SK-N-SH (cell line): ENCODE results near the gene GOLPH3L. TPM values are rescaled to one million over a fixed set of nuclear protein-coding genes. Genes with fewer than 3 reads are reported as not detected.
"Not testable (repeated sequence)": the region's sequence is repeated elsewhere in the genome, so short reads cannot be mapped to it uniquely, and the experiment has no call there.

Source experiments
- CTCF ChIA-PET: fragments of 300-600, 350-600 bp; formaldehyde crosslinking; extraction: SDS; loops from one replicate; lab custom pipeline; 2021; lab: Yijun Ruan, JAX
- POLR2A ChIA-PET: fragments of 350-600 bp; sonication (Branson Sonifier 250); formaldehyde crosslinking; extraction: SDS; loops from one replicate; lab custom pipeline; 2020; ENCODE audit warnings: antibody characterized with exemption, inconsistent platforms; lab: Yijun Ruan, JAX
- DNase-seq: peaks from one replicate; pipeline ENCODE4 v3.0.0; 2012
- H2AFZ ChIP-seq: fragments of 200-600 bp; sonication (generic); 2 replicates; pipeline ENCODE4 v1.8.1; 2016; ENCODE audit warnings: antibody characterized with exemption, mild to moderate bottlenecking, low read depth
- H3F3A ChIP-seq: fragments of 200-600 bp; sonication (generic); replicated peaks from 2 replicates; pipeline ENCODE3; 2016; ENCODE audit warnings: antibody characterized with exemption, mild to moderate bottlenecking; ENCODE audit not compliant: insufficient read depth
- H3K27ac ChIP-seq, 2 experiments: fragments of 200-500 bp in 1 of 2; fragments of 200-600 bp in 1 of 2; sonication (Bioruptor generic) in 1 of 2; sonication (generic), shearing (Covaris generic) in 1 of 2; 2 replicates each; pipeline versions ENCODE4 v1.5.1 to v1.6.1; 2014 to 2016; ENCODE audit warnings: low read depth in 2 of 2, inconsistent platforms in 1 of 2, low read length in 1 of 2, mild to moderate bottlenecking in 1 of 2, mixed read lengths in 1 of 2
- H3K27me3 ChIP-seq: fragments of 200-600 bp; sonication (generic), shearing (Covaris generic); 2 replicates; pipeline ENCODE4 v1.6.1; 2016; ENCODE audit warnings: mixed run types; ENCODE audit not compliant: insufficient read depth
- H3K36me3 ChIP-seq, 2 experiments: fragments of 200-500 bp in 1 of 2; fragments of 200-600 bp in 1 of 2; sonication (Bioruptor generic) in 1 of 2; sonication (generic) in 1 of 2; replicated peaks in 1 of 2; 2 replicates each; pipeline versions ENCODE3 to v1.5.1; 2014 to 2016; ENCODE audit warnings: low read length in 1 of 2, mild to moderate bottlenecking in 1 of 2; ENCODE audit not compliant: insufficient read depth in 2 of 2, control insufficient read depth in 1 of 2
- H3K4me1 ChIP-seq, 2 experiments: fragments of 200-500 bp in 1 of 2; fragments of 200-600 bp in 1 of 2; sonication (Bioruptor generic) in 1 of 2; sonication (generic), shearing (Covaris generic) in 1 of 2; 2 replicates each; pipeline versions ENCODE4 v1.5.1 to v1.6.1; 2014 to 2016; ENCODE audit warnings: low read depth in 1 of 2, low read length in 1 of 2, mixed run types in 1 of 2; ENCODE audit not compliant: insufficient read depth in 2 of 2, control insufficient read depth in 1 of 2
- H3K4me2 ChIP-seq: fragments of 200-600 bp; sonication (generic), shearing (Covaris generic); 2 replicates; pipeline ENCODE4 v1.6.1; 2017; ENCODE audit warnings: mixed run types
- H3K4me3 ChIP-seq, 2 experiments: fragments of 200-500 bp in 1 of 2; fragments of 200-600 bp in 1 of 2; sonication (Bioruptor generic) in 1 of 2; sonication (generic), shearing (Covaris generic) in 1 of 2; 2 replicates each; pipeline versions ENCODE4 v1.5.1 to v1.8.1; 2014 to 2016; ENCODE audit warnings: low read depth in 2 of 2, inconsistent platforms in 1 of 2, low read length in 1 of 2, mild to moderate bottlenecking in 1 of 2, mixed read lengths in 1 of 2, moderate library complexity in 1 of 2
- H3K79me2 ChIP-seq: fragments of 200-600 bp; sonication (generic); 2 replicates; pipeline ENCODE4 v1.8.1; 2017; ENCODE audit warnings: mild to moderate bottlenecking; ENCODE audit not compliant: insufficient read depth
- H3K9ac ChIP-seq: fragments of 200-600 bp; sonication (generic); 2 replicates; pipeline ENCODE4 v1.6.1; 2017; ENCODE audit warnings: mixed run types
- H3K9me2 ChIP-seq: fragments of 200-600 bp; sonication (generic); 2 replicates; pipeline ENCODE4 v1.6.1; 2017; ENCODE audit warnings: mixed run types
- H3K9me3 ChIP-seq: fragments of 200-600 bp; sonication (generic); 2 replicates; pipeline ENCODE4 v1.6.1; 2017; ENCODE audit warnings: mixed run types, mild to moderate bottlenecking, moderate library complexity
- H4K20me1 ChIP-seq: fragments of 200-600 bp; sonication (generic); 2 replicates; pipeline ENCODE4 v1.6.1; 2017; ENCODE audit warnings: mild to moderate bottlenecking, mixed run types; ENCODE audit not compliant: insufficient read depth
- EP300 ChIP-seq, 2 experiments: IDR thresholded peaks; 2 replicates each; pipeline versions ENCODE4 v1.4.0 to v1.6.1; 2012; ENCODE audit warnings: borderline replicate concordance in 1 of 2, low read depth in 1 of 2, low read length in 1 of 2
- GATA2 ChIP-seq: sonication (generic); formaldehyde crosslinking; IDR thresholded peaks from 2 replicates; pipeline ENCODE4 v1.5.0; 2020; ENCODE audit warnings: mild to moderate bottlenecking, missing genetic modification reagents
- NFIC ChIP-seq: IDR thresholded peaks from 2 replicates; pipeline ENCODE4 v1.4.0; 2012; ENCODE audit warnings: borderline replicate concordance
- RAD21 ChIP-seq: IDR thresholded peaks from 2 replicates; pipeline ENCODE4 v1.6.1; 2012; ENCODE audit warnings: mild to moderate bottlenecking, low read length
- TCF12 ChIP-seq: IDR thresholded peaks from 2 replicates; pipeline ENCODE4 v1.4.0; 2012
- WGBS: methylation state at CpG from one replicate; pipeline ENCODE4 v1.1.6; 2017; ENCODE audit warnings: low lambda C conversion rate; 5-methylcytosine and 5-hydroxymethylcytosine counted together
- polyA plus RNA-seq, 3 experiments: library from polyadenylated mRNA; depleted of rRNA; stranded (reverse); fragments of >200 nt; gene quantifications; 2 replicates each; pipeline ENCODE4 v1.2.3, GENCODE V29; 2012

The GOLPH3L gene
- polyA plus RNA-seq, 1 of the 3 experiments (the other 2 are of a cell fraction), result 7.8 TPM

GRCh38 chr1:150649441-150650075 is 47.4 kb downstream of the GOLPH3L start:
- CTCF ChIA-PET, result interaction anchor here (0.9 to 1.3 kb wide), 2 partner anchors 16 to 28 kb away, joined by 4 to 5 read pairs; no protein-coding TSS in a partner anchor
- Histone ChIP-seq H3K79me2 (no peaks in the 10 kb centered on the region), H3K27ac (no peak overlapping the region), H3K9ac (no peak overlapping the region), H3F3A (no peaks in the 10 kb centered on the region), H3K9me2 (no peaks in the 10 kb centered on the region; the same call in 1 of the 2 replicates), H2AFZ (no peak overlapping the region), H3K4me2 (no peak overlapping the region), H3K36me3 (peaks cover 20 to 26% of the 10 kb centered on the region in 2 experiments), H3K4me3 (no peak overlapping the region), H3K9me3 (no peaks in the 10 kb centered on the region), H4K20me1 (no peaks in the 10 kb centered on the region), H3K27me3 (no peaks in the 10 kb centered on the region), H3K4me1 (peaks cover 0 to 6% of the 10 kb centered on the region in 2 experiments; a peak in 2 of 4 replicates)
- no peak for TF ChIP-seq GATA2 (CRISPR knock-in tag)
- TF ChIP-seq EP300 (IDR thresholded peaks at IDR 0.05; ENCODE audit: borderline replicate concordance in 1 of 2, low read depth in 1 of 2, low read length in 1 of 2), result no peak
- 94% methylated on average over 5 of the region's 5 CpGs for whole genome bisulfite sequencing
- DNase-seq, result no peak
- POLR2A ChIA-PET, result interaction anchor here (1.1 kb wide), 1 partner anchor 20 kb away, joined by 4 read pairs; the partner anchor contains the start of gene ENSA

GRCh38 chr1:150642296-150642695 is 54.7 kb downstream of the GOLPH3L start:
- POLR2A ChIA-PET, result no interaction called here
- no peak overlapping the region for H3K4me3 ChIP-seq
- no peaks in the 10 kb centered on the region for H3K9me2 ChIP-seq
- no peaks in the 10 kb centered on the region for H3K9me3 ChIP-seq
- CTCF ChIA-PET, result no interaction called here
- no peak overlapping the region for H3K4me2 ChIP-seq
- H2AFZ ChIP-seq, result no peak overlapping the region
- no peak overlapping the region for H3K27ac ChIP-seq
- WGBS, result 94% methylated on average over 4 of the region's 4 CpGs
- peaks cover 0 to 3% of the 10 kb centered on the region in 2 experiments; a peak in 2 of 4 replicates for H3K4me1 ChIP-seq
- no peaks in the 10 kb centered on the region for H3K79me2 ChIP-seq
- no peak overlapping the region for H3K9ac ChIP-seq
- no peaks in the 10 kb centered on the region for H4K20me1 ChIP-seq
- peaks cover 3% of the 10 kb centered on the region for H3F3A ChIP-seq
- H3K27me3 ChIP-seq, result no peaks in the 10 kb centered on the region
- H3K36me3 ChIP-seq, result peaks cover 8 to 10% of the 10 kb centered on the region in 2 experiments
- DNase-seq, result no peak
- TF ChIP-seq NFIC (no peak), RAD21 (no peak), TCF12 (no peak)

DNA sequence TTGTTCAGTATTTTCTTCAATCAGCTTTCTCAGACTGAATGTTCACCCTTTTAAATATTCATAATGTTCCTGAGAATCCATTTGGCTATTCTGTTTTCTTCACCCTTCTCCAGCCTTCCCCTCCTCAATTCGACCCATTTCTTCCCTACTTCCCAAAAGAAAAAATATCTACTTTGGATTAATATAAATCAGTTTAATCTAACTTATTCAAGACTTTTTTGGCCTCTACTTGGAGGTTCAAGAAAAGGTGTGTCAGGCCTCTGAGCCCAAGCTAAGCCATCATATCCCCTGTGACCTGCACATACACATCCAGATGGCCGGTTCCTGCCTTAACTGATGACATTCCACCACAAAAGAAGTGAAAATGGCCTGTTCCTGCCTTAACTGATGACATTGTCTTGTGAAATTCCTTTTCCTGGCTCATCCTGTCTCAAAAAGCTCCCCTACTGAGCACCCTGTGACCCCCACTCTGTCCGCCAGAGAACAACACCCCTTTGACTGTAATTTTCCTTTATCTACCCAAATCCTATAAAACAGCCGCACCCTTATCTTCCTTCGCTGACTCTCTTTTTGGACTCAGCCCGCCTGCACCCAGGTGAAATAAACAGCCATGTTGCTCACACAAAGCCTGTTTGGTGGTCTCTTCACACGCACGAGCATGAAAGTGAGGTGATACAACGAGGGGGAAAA is 55.7 kb downstream of the GOLPH3L start:
- H3K27me3 ChIP-seq, H2AFZ ChIP-seq, H3K36me3 ChIP-seq, CTCF ChIA-PET, H3F3A ChIP-seq, H3K27ac ChIP-seq, H3K4me3 ChIP-seq, POLR2A ChIA-PET, H3K9me2 ChIP-seq, H3K9ac ChIP-seq, DNase-seq, H3K79me2 ChIP-seq, H3K4me1 ChIP-seq, H3K4me2 ChIP-seq, H4K20me1 ChIP-seq, H3K9me3 ChIP-seq: not testable (repeated sequence)
- 90% methylated on average over 9 of the region's 9 CpGs for WGBS

- H4K20me1 ChIP-seq, H3K4me2 ChIP-seq, H3K36me3 ChIP-seq, H3K9me3 ChIP-seq, H3K79me2 ChIP-seq, H2AFZ ChIP-seq, H3F3A ChIP-seq, H3K4me1 ChIP-seq, POLR2A ChIA-PET, H3K4me3 ChIP-seq, H3K27me3 ChIP-seq, H3K27ac ChIP-seq, H3K9me2 ChIP-seq, DNase-seq, H3K9ac ChIP-seq: not testable (repeated sequence)
- CTCF ChIA-PET, result interaction anchor here (1.4 kb wide), 1 partner anchor 8 kb away, joined by 4 read pairs; no protein-coding TSS in a partner anchor
- 98% methylated on average over 6 of the region's 6 CpGs for WGBS
Observed at GRCh38 chr1:150638430-150638829, 58.5 kb downstream of the GOLPH3L start.

DNA sequence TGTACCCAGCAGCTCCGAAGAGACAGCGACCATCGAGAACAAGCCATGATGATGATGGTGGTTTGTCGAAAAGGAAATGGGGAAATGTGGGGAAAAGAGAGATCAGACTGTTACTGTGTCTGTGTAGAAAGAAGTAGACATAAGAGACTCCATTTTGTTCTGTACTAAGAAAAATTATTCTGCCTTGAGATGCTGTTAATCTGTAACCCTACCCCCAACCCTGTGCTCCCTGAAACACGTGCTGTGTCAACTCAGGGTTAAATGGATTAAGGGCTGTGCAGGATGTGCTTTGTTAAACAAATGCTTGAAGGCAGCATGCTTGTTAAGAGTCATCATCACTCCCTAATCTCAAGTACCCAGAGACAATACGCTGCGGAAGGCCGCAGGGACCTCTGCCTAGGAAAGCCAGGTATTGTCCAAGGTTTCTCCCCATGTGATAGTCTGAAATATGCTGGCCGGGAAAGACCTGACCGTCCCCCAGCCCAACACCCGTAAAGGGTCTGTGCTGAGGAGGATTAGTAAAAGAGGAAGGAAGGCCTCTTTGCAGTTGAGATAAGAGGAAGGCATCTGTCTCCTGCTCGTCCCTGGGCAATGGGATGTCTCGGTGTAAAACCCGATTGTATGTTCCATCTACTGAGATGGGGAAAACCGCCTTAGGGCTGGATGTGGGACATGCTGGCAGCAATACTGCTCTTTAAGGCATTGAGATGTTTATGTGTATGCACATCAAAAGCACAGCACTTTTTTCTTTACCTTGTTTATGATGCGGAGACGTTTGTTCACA is 61.9 kb downstream of the GOLPH3L start:
- H3K4me3 ChIP-seq, POLR2A ChIA-PET, H3K79me2 ChIP-seq, DNase-seq, H3K9me2 ChIP-seq, H3K36me3 ChIP-seq, H2AFZ ChIP-seq, H3K27ac ChIP-seq, H3K9ac ChIP-seq, H3K4me2 ChIP-seq, H4K20me1 ChIP-seq, H3K9me3 ChIP-seq, H3K4me1 ChIP-seq, H3K27me3 ChIP-seq: not testable (repeated sequence)
- CTCF ChIA-PET, result interaction anchor here (1.0 kb wide), 1 partner anchor 11 kb away, joined by 3 read pairs; no protein-coding TSS in a partner anchor
- 92% methylated on average over 16 of the region's 17 CpGs for WGBS
- H3F3A ChIP-seq, result peaks cover 14% of the 10 kb centered on the region
